GM12892 (cell line): ENCODE data around the gene UGT2B10.

Experiments used
- POLR2AphosphoS5 ChIP-seq: IDR thresholded peaks from 2 replicates; pipeline ENCODE4 v1.6.1; 2011; ENCODE audit warnings: low read depth, low read length, control low read depth
- TAF1 ChIP-seq: IDR thresholded peaks from 2 replicates; pipeline ENCODE4 v1.6.1; 2011; ENCODE audit warnings: low read depth, mild to moderate bottlenecking, control low read depth, low read length, borderline replicate concordance

- no peak for TF ChIP-seq POLR2AphosphoS5
- TF ChIP-seq TAF1: no peak
Observed at GRCh38 chr4:68797618-68798017, 18.2 kb upstream of the UGT2B10 start.
